Brain microvascular endothelial cell (primary cell): ENCODE results near the gene BTBD9.

Experiments used
- DNase-seq: peaks from one replicate; pipeline ENCODE4 v3.0.0-alpha.2; 2020
- H3K27ac ChIP-seq: fragments of 250-450 bp; sonication (Bioruptor Pico); 2 replicates; pipeline ENCODE4 v1.5.1; 2020; ENCODE audit warnings: mild to moderate bottlenecking, moderate library complexity
- H3K27me3 ChIP-seq: fragments of 250-450 bp; sonication (Bioruptor Pico); replicated peaks from 2 replicates; pipeline ENCODE4 v1.5.1; 2020; ENCODE audit warnings: mild to moderate bottlenecking
- H3K36me3 ChIP-seq: fragments of 250-450 bp; sonication (Bioruptor Pico); replicated peaks from 2 replicates; pipeline ENCODE4 v1.5.1; 2020; ENCODE audit warnings: mild to moderate bottlenecking
- H3K4me3 ChIP-seq: 2 replicates; pipeline ENCODE4 v1.5.1; 2011; ENCODE audit warnings: low read depth, mild to moderate bottlenecking, control low read depth, low read length, moderate library complexity
- in situ Hi-C: cut with HindIII; loops from 2 replicates; pipeline ENCODE4 v1.10.0; 2017; ENCODE audit warnings: low sequenced_read_pairs, low pct_ligation_motif_present
- TF ChIP-seq, protein P1 (sequence below): IDR thresholded peaks from 2 replicates; pipeline ENCODE4 v1.5.1; 2011; ENCODE audit warnings: low read depth, mild to moderate bottlenecking, moderate library complexity, low read length, control low read depth, inconsistent platforms; ENCODE audit errors: missing control alignments

BTBD9 gene

DNA sequence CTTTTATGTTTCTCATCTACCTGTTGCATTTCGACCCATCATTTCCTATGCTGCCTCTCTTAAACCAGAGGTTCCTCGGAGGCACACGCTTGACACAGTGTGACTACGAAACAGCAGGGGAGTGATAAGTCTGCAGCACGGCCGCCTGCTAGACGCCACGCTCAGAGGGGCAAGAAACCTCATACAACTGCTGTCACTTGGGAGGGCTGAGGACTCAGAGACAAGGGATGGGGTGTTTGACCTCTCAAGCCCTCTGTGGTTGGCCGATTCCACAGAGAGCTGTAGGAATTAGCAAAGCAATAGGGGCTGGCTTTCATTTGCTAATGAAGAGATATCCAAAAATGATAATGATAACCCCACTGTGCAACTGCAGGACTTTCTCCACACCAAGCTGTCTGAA is 447.7 kb downstream of the BTBD9 start:
- no peak for DNase-seq
- Histone ChIP-seq H3K36me3 (no peaks in the 10 kb centered on the region), H3K27ac (no peak overlapping the region), H3K4me3 (no peak overlapping the region), H3K27me3 (no peaks in the 10 kb centered on the region)
- in situ Hi-C loops: no loop called here
- TF ChIP-seq, protein P1, sequence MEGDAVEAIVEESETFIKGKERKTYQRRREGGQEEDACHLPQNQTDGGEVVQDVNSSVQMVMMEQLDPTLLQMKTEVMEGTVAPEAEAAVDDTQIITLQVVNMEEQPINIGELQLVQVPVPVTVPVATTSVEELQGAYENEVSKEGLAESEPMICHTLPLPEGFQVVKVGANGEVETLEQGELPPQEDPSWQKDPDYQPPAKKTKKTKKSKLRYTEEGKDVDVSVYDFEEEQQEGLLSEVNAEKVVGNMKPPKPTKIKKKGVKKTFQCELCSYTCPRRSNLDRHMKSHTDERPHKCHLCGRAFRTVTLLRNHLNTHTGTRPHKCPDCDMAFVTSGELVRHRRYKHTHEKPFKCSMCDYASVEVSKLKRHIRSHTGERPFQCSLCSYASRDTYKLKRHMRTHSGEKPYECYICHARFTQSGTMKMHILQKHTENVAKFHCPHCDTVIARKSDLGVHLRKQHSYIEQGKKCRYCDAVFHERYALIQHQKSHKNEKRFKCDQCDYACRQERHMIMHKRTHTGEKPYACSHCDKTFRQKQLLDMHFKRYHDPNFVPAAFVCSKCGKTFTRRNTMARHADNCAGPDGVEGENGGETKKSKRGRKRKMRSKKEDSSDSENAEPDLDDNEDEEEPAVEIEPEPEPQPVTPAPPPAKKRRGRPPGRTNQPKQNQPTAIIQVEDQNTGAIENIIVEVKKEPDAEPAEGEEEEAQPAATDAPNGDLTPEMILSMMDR: no peak

DNA sequence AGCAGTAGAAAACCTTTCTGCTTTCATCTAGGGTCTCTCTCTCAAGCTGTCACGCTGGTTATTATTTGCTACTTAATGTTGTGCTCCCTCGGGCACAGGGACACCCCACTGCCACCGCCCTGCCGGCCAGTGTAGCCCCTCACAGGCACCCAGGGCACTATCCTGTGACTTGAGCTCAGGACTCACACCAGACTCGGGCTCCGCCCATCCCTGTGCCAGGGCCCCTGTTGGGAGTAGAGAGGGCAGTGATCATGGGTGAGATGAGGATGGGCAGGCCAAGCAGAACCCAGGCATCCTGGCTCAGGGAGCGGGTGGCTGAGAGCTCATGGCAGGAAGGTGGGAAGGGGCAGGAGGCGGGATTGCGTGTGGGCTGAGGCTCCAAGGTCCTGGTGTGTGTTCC is 448.3 kb downstream of the BTBD9 start:
- TF ChIP-seq, protein P1: no peak
- in situ Hi-C loops: no loop called here
- Histone ChIP-seq H3K4me3 (no peak overlapping the region), H3K27me3 (no peaks in the 10 kb centered on the region), H3K27ac (no peak overlapping the region), H3K36me3 (no peaks in the 10 kb centered on the region)
- DNase-seq: no peak

DNA sequence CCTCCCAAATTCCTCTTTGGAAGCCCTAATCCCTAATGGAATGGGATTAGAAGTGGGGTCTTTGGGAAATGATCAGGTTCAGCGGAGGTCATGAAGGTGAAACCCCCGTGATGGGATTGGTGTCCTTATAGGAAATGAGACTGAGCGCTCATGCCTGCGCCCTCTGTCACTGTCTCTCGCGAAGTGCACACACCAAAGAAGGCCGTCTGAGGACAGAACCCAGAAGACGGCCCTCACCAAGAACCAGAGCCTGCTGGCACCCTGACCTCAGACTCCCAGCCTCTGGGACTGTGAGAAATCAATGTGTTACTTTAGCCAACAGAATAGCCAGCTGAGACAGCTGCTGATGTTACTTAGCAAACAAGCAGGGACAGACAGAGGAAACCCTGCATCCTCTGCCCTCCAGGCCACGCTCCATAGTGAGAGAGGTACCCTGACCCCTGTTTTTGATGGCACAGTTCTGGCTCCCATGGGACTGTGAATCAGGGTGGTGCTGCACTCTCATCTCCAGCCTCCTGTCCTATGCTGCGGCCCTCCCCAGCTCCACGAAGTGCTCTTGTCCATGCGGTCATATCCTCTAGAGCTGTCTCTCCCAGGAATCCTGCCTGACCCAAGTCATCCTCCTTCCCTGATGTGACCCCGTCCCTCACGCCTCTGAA is 450.9 kb downstream of the BTBD9 start:
- in situ Hi-C loops: no loop called here
- Histone ChIP-seq H3K27ac (no peak overlapping the region), H3K27me3 (no peaks in the 10 kb centered on the region), H3K4me3 (no peak overlapping the region), H3K36me3 (no peaks in the 10 kb centered on the region)
- TF ChIP-seq, protein P1: no peak
- DNase-seq: no peak

DNA sequence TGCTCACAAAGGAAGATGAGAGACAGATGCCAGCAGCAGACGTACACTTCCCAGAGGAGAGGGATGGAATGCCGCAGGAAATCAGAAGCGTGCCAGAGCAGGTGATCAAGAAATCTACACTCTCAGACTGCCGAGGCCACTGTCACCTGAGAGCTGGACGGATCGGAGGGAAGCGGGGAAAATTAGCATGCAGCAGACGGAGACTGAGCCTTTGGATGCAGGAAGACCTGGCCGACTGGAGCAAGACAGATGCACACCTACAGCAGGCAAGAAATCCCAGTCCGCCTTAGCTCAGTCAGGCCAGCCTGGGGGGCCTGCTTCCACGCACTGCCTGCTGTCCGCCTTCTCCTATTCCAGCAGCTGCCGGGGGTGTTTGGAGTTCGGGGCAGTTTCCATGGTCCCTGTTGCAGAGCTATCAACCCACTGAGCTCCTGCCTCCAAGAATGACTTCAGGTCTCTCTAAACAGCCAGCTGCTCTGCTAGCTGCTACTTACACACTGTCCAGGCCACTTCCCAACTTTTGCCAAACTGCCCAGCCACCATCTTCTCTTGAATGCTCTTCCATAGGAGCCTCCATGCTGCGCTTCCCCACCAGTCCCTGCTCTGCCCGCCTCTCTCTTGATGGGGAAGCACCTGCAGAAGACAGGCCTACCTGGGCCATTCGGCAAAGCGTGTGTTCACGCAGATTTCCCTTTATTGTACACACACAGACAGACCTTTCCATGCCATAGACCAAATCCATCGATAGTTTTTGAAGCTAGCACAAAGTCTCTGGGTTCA is 451.7 kb downstream of the BTBD9 start:
- H3K27ac ChIP-seq: no peak overlapping the region
- H3K36me3 ChIP-seq: no peaks in the 10 kb centered on the region
- TF ChIP-seq, protein P1: no peak
- no peak overlapping the region for H3K4me3 ChIP-seq
- in situ Hi-C loops: no loop called here
- H3K27me3 ChIP-seq: no peaks in the 10 kb centered on the region
- no peak for DNase-seq

DNA sequence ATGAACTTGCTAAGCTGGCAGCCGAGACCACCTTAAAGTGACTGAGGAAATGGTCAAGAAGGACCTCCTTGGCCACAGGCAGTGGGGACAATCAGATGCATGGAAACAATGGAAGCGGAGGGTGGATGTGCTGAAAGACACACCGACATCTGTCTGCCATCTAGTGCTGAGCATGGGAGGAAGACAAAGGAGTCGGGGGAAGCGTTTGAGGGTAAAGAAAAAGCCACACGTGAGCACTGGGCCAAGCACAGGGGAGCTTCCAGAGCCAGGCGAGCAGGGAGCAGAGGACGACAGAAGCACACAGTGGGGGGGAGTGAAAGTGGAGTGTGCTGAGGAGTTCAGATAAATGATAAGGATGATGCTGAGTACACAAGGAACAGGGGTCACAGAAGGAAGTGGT is 452.4 kb downstream of the BTBD9 start:
- no peak for DNase-seq
- in situ Hi-C loops: no loop called here
- Histone ChIP-seq H3K27me3 (no peaks in the 10 kb centered on the region), H3K27ac (no peak overlapping the region), H3K36me3 (no peaks in the 10 kb centered on the region), H3K4me3 (no peak overlapping the region)
- TF ChIP-seq, protein P1: no peak
